OCI-LY7 (cell line): ENCODE measurements around the gene NDUFS6. TPM values are rescaled to one million over a fixed set of nuclear protein-coding genes. Genes with fewer than 3 reads are reported as not detected.

ENCODE experiments used
- Bru-seq: library from RNA; stranded (reverse); fragments of 400-500 nt; gene quantifications from one replicate; lab custom pipeline; 2021; lab: Mats Ljungman, UMichigan
- BruChase-seq, 2 experiments: library from RNA; stranded (reverse); fragments of 400-500 nt; gene quantifications; one replicate each; lab custom pipeline; 2021; lab: Mats Ljungman, UMichigan
- BruUV-seq: library from RNA; stranded (reverse); fragments of 400-500 nt; replicated peaks from 2 replicates; lab custom pipeline; 2021; lab: Mats Ljungman, UMichigan
- CTCF ChIA-PET: fragments of 300-600 bp; sonication (Branson Sonifier 250); formaldehyde crosslinking; loops from one replicate; lab custom pipeline; 2022; ENCODE audit warnings: antibody characterized with exemption; ENCODE audit not compliant: unreplicated experiment; lab: Charles Lee
- POLR2A ChIA-PET: fragments of 300-600 bp; sonication (Branson Sonifier 250); formaldehyde crosslinking; loops from one replicate; lab custom pipeline; 2022; ENCODE audit warnings: antibody characterized with exemption; lab: Charles Lee
- DNase-seq: peaks from one replicate; pipeline ENCODE4 v3.0.0-alpha.2; 2015; ENCODE audit warnings: low spot score
- H2AFZ ChIP-seq: fragments of 200-600 bp; sonication (generic), shearing (Covaris generic); 2 replicates; pipeline ENCODE4 v1.6.1; 2014; ENCODE audit warnings: mild to moderate bottlenecking, antibody characterized with exemption, low read length, moderate library complexity
- H3K27ac ChIP-seq: fragments of 200-600 bp; sonication (generic); 2 replicates; pipeline ENCODE4 v1.5.1; 2014; ENCODE audit warnings: mixed run types, low read depth, mild to moderate bottlenecking, moderate library complexity, low read length, inconsistent platforms; ENCODE audit not compliant: poor library complexity, severe bottlenecking
- H3K36me3 ChIP-seq: fragments of 200-600 bp; sonication (generic); 2 replicates; pipeline ENCODE4 v1.6.1; 2014; ENCODE audit warnings: mild to moderate bottlenecking, antibody characterized with exemption, low read length, moderate library complexity, mixed read lengths; ENCODE audit not compliant: insufficient read depth
- H3K4me1 ChIP-seq: fragments of 200-600 bp; sonication (generic); 2 replicates; pipeline ENCODE4 v1.5.1; 2014; ENCODE audit warnings: mild to moderate bottlenecking, low read length; ENCODE audit not compliant: insufficient read depth, poor library complexity, severe bottlenecking
- H3K4me2 ChIP-seq: fragments of 200-600 bp; sonication (generic); 2 replicates; pipeline ENCODE4 v1.6.1; 2014; ENCODE audit warnings: mild to moderate bottlenecking, low read length
- H3K4me3 ChIP-seq: fragments of 200-600 bp; sonication (generic); 2 replicates; pipeline ENCODE4 v1.5.1; 2014; ENCODE audit warnings: mild to moderate bottlenecking, low read depth, low read length; ENCODE audit not compliant: poor library complexity, severe bottlenecking
- H3K79me2 ChIP-seq: fragments of 200-600 bp; sonication (generic); 2 replicates; pipeline ENCODE4 v1.6.1; 2016; ENCODE audit warnings: low read depth, mild to moderate bottlenecking, low read length, moderate library complexity, mixed read lengths; ENCODE audit not compliant: insufficient read depth
- H3K9me2 ChIP-seq: fragments of 200-600 bp; sonication (generic); 2 replicates; pipeline ENCODE4 v1.6.1; 2016; ENCODE audit warnings: mild to moderate bottlenecking, low read length, mixed read lengths; ENCODE audit not compliant: insufficient read depth
- H3K9me3 ChIP-seq: fragments of 200-600 bp; sonication (generic); 2 replicates; pipeline ENCODE4 v1.6.1; 2014; ENCODE audit warnings: mild to moderate bottlenecking, mixed run types, low read length, mixed read lengths
- H4K20me1 ChIP-seq: fragments of 200-600 bp; sonication (generic); 2 replicates; pipeline ENCODE4 v1.6.1; 2014; ENCODE audit warnings: mild to moderate bottlenecking, antibody characterized with exemption, low read length, moderate library complexity, mixed read lengths; ENCODE audit not compliant: insufficient read depth
- CTCF ChIP-seq: fragments of 200-600 bp; sonication (generic); conservative IDR thresholded peaks from 2 replicates; pipeline ENCODE4 v1.5.1; 2014; ENCODE audit warnings: mild to moderate bottlenecking, antibody characterized with exemption, low read length, moderate library complexity, mixed read lengths
- EZH2phosphoT487 ChIP-seq: fragments of 200-600 bp; sonication (generic); IDR thresholded peaks from 2 replicates; pipeline ENCODE4 v1.6.1; 2018; ENCODE audit warnings: low read depth, borderline replicate concordance, mild to moderate bottlenecking, mixed run types, antibody characterized with exemption, low read length, moderate library complexity, mixed read lengths
- intact Hi-C: fragments of 100-400 bp; cut with micrococcal nuclease; formaldehyde crosslinking; loops from one replicate; pipeline ENCODE4 v1.10.0; 2022; ENCODE audit not compliant: unreplicated experiment
- long read RNA-seq: library from polyadenylated mRNA; stranded (forward); transcript quantifications from one replicate; pipeline ENCODE4 v2.0.0, GENCODE V29; 2022
- total RNA-seq, 2 experiments: library from RNA; depleted of rRNA in 1 of 2; stranded (reverse); fragments of >200 nt in 1 of 2; shearing (Covaris generic) in 1 of 2; gene quantifications; 2 replicates each; pipeline ENCODE4 v1.2.3, GENCODE V29; 2014 to 2022

Gene NDUFS6
- total RNA-seq (2014; rRNA removed; shearing (Covaris generic)) (41.5 and 52.7 TPM in 2 replicates), total RNA-seq (2022) (52.2 and 58.7 TPM in 2 replicates), Bru-seq, nascent RNA (percentile 89 among the genes with signal in this experiment), BruChase-seq, experiment 1, labeled RNA remaining after a 6-hour chase (percentile 87 among the genes with signal in this experiment), BruChase-seq, experiment 2, labeled RNA remaining after a 2-hour chase (percentile 85 among the genes with signal in this experiment)
- long read RNA-seq, transcript NDUFS6-201 (4 exons, 1,082 nt): major isoform, 131 of 137 reads
- long read RNA-seq, partial matches to known transcripts: 1 of 137 reads
- long read RNA-seq, other reads (novel, unspliced or antisense): 5 of 137 reads

- Histone ChIP-seq H3K4me3 (peak within 1 kb of the TSS; percentile 87), H3K9me3 (no peaks in the 10 kb centered on the region), H3K4me1 (peaks cover 23% of the 10 kb centered on the region), H3K36me3 (peaks cover 64% of the 10 kb centered on the region), H2AFZ (peak within 1 kb of the TSS; percentile 33; the same call in 1 of the 2 replicates), H4K20me1 (peaks cover 5% of the 10 kb centered on the region; the same call in 1 of the 2 replicates), H3K79me2 (peaks cover 70% of the 10 kb centered on the region), H3K27ac (peak within 1 kb of the TSS; percentile 79), H3K4me2 (peak within 1 kb of the TSS; percentile 96), H3K9me2 (no peaks in the 10 kb centered on the region)
- ChIA-PET POLR2A (interaction anchor here (1.1 to 1.6 kb wide), 2 partner anchors 9 to 48 kb away, joined by 3 to 7 read pairs; no protein-coding TSS in a partner anchor), CTCF (interaction anchor here (0.5 kb wide), 1 partner anchor 170 kb away, joined by 4 read pairs; no protein-coding TSS in a partner anchor)
- BruUV-seq: no TSS peak
- no peak for TF ChIP-seq CTCF
- TF ChIP-seq EZH2phosphoT487: no peak
- intact Hi-C loops: no loop called here
- DNase-seq: peak; percentile 86
Measured at GRCh38 chr5:1801222-1801966, at the start of gene NDUFS6. Gene NDUFS6, plus strand, starts transcription at chr5:1801407. Its CDS starts 11 bp downstream, at chr5:1801418.

- Histone ChIP-seq H3K27ac (no peak overlapping the region), H3K79me2 (no peaks in the 10 kb centered on the region), H3K4me2 (no peak overlapping the region), H3K4me1 (no peaks in the 10 kb centered on the region), H3K9me2 (no peaks in the 10 kb centered on the region), H3K36me3 (no peaks in the 10 kb centered on the region), H3K9me3 (no peaks in the 10 kb centered on the region), H3K4me3 (no peak overlapping the region), H4K20me1 (no peaks in the 10 kb centered on the region), H2AFZ (no peak overlapping the region)
- BruUV-seq: no TSS peak
- intact Hi-C loops: no loop called here
- DNase-seq: no peak
- POLR2A ChIA-PET: no interaction called here
- CTCF ChIA-PET: no interaction called here
- TF ChIP-seq EZH2phosphoT487: no peak
- TF ChIP-seq CTCF: no peak
Measured at GRCh38 chr5:1751864-1752822, 49.1 kb upstream of the NDUFS6 start.
